Tibial nerve (tissue), 4 donors: ENCODE data around the gene WFDC6. TPM values are rescaled to one million over a fixed set of nuclear protein-coding genes. Genes with fewer than 3 reads are reported as not detected.

Source experiments
- DNase-seq, 2 donors: peaks; one replicate each; pipeline ENCODE4 v3.0.0-alpha.2; 2019; ENCODE audit warnings: low spot score in 2 of 2
- H3K27ac ChIP-seq, 4 donors: fragments of 200-600 bp; sonication (generic) in 3 of 4; one replicate each; pipeline ENCODE4 v1.5.1; 2017 to 2019; ENCODE audit warnings: mild to moderate bottlenecking in 1 of 4
- H3K27me3 ChIP-seq, 2 donors: fragments of 200-600 bp; sonication (generic) in 1 of 2; one replicate each; pipeline versions ENCODE4 v1.5.1 to v1.6.0; 2017 to 2019
- H3K36me3 ChIP-seq, 3 donors: fragments of 200-600 bp; sonication (generic); one replicate each; pipeline ENCODE4 v1.5.1; 2018 to 2019
- H3K4me1 ChIP-seq, 4 donors: fragments of 200-600 bp; sonication (generic) in 3 of 4; one replicate each; pipeline ENCODE4 v1.5.1; 2017 to 2019
- H3K4me3 ChIP-seq, 4 donors: fragments of 200-600 bp; sonication (generic) in 3 of 4; one replicate each; pipeline ENCODE4 v1.5.1; 2017 to 2019; ENCODE audit warnings: mild to moderate bottlenecking in 1 of 4, moderate library complexity in 1 of 4
- H3K9me3 ChIP-seq, 4 donors: fragments of 200-600 bp; sonication (generic) in 3 of 4; one replicate each; pipeline ENCODE4 v1.5.1; 2017 to 2019
- CTCF ChIP-seq, 5 experiments: fragments of 200-600 bp in 3 of 5; fragments of 450-650 bp in 2 of 5; sonication (generic) in 3 of 5; IDR thresholded peaks; one replicate each; pipeline ENCODE4 v1.5.1; 2016 to 2019; ENCODE audit warnings: antibody characterized with exemption in 5 of 5, mild to moderate bottlenecking in 3 of 5, moderate library complexity in 2 of 5
- EP300 ChIP-seq, 2 donors: sonication (generic); formaldehyde crosslinking; IDR thresholded peaks; one replicate each; pipeline ENCODE4 v1.6.1; 2017; ENCODE audit warnings: antibody characterized with exemption in 2 of 2, mild to moderate bottlenecking in 1 of 2
- POLR2A ChIP-seq, 2 donors: fragments of 450-650 bp; IDR thresholded peaks; one replicate each; pipeline ENCODE4 v1.6.1; 2017; ENCODE audit warnings: antibody characterized with exemption in 2 of 2, mild to moderate bottlenecking in 2 of 2, moderate library complexity in 2 of 2
- WGBS, 2 donors: methylation state at CpG; one replicate each; pipeline ENCODE4 v1.1.5; 2018; 5-methylcytosine and 5-hydroxymethylcytosine counted together
- total RNA-seq, 4 donors: library from RNA; depleted of rRNA; stranded (reverse); fragments of >200 nt; gene quantifications; one replicate each; pipeline ENCODE4 v1.1.0, GENCODE V29; 2016

Gene WFDC6
- total RNA-seq, 4 donors from 2014 or later, result not detected

GRCh38 chr20:45501600-45501999 is 37.7 kb downstream of the WFDC6 start:
- Histone ChIP-seq H3K4me1 (no peaks in the 10 kb centered on the region), H3K27ac (no peak overlapping the region), H3K27me3 (peaks cover 0 to 15% of the 10 kb centered on the region in 2 donors), H3K4me3 (no peak overlapping the region), H3K36me3 (no peaks in the 10 kb centered on the region), H3K9me3 (no peaks in the 10 kb centered on the region)
- no peak for DNase-seq
- WGBS, 2 donors, result 70 to 73% methylated on average over 1 of the region's 1 CpG
- TF ChIP-seq EP300 (IDR thresholded peaks at IDR 0.05) (no peak), CTCF (IDR thresholded peaks at IDR 0.05) (no peak), POLR2A (IDR thresholded peaks at IDR 0.05) (no peak)

GRCh38 chr20:45500022-45500421 is 39.3 kb downstream of the WFDC6 start:
- no peaks in the 10 kb centered on the region for H3K9me3 ChIP-seq
- no peaks in the 10 kb centered on the region for H3K4me1 ChIP-seq
- WGBS, 2 donors, result 64 to 77% methylated on average over 6 of the region's 6 CpGs
- DNase-seq, result no peak
- H3K27me3 ChIP-seq, result peaks cover 0 to 15% of the 10 kb centered on the region in 2 donors
- no peak overlapping the region for H3K4me3 ChIP-seq
- H3K36me3 ChIP-seq, result no peaks in the 10 kb centered on the region
- TF ChIP-seq POLR2A (IDR thresholded peaks at IDR 0.05), result no peak
- no peak for TF ChIP-seq EP300 (IDR thresholded peaks at IDR 0.05)
- no peak for TF ChIP-seq CTCF (IDR thresholded peaks at IDR 0.05)
- no peak overlapping the region for H3K27ac ChIP-seq

- TF ChIP-seq CTCF (IDR thresholded peaks at IDR 0.05), result no peak
- TF ChIP-seq EP300 (IDR thresholded peaks at IDR 0.05), result no peak
- no peak for TF ChIP-seq POLR2A (IDR thresholded peaks at IDR 0.05)
- Histone ChIP-seq H3K9me3 (no peaks in the 10 kb centered on the region), H3K27me3 (peaks cover 0 to 11% of the 10 kb centered on the region in 2 donors), H3K4me1 (no peaks in the 10 kb centered on the region), H3K4me3 (no peak overlapping the region), H3K27ac (no peak overlapping the region), H3K36me3 (no peaks in the 10 kb centered on the region)
- DNase-seq, result no peak
- WGBS, 2 donors, result 61 to 65% methylated on average over 3 of the region's 3 CpGs
These were observed 41.2 kb downstream of the WFDC6 start for GRCh38 chr20:45497971-45498494.

- DNase-seq, result no peak
- H3K9me3 ChIP-seq, result no peaks in the 10 kb centered on the region
- peaks cover 0 to 11% of the 10 kb centered on the region in 2 donors for H3K27me3 ChIP-seq
- H3K27ac ChIP-seq, result no peak overlapping the region
- TF ChIP-seq EP300 (IDR thresholded peaks at IDR 0.05) (no peak), POLR2A (IDR thresholded peaks at IDR 0.05) (no peak), CTCF (IDR thresholded peaks at IDR 0.05) (no peak)
- no peaks in the 10 kb centered on the region for H3K4me1 ChIP-seq
- WGBS, 2 donors, result 67 to 68% methylated on average over 3 of the region's 3 CpGs
- no peak overlapping the region for H3K4me3 ChIP-seq
- H3K36me3 ChIP-seq, result no peaks in the 10 kb centered on the region
These were observed 43.1 kb downstream of the WFDC6 start for GRCh38 chr20:45496166-45496565.

GRCh38 chr20:45495501-45495941 is 43.8 kb downstream of the WFDC6 start:
- DNase-seq, result no peak
- Histone ChIP-seq H3K4me1 (no peaks in the 10 kb centered on the region), H3K27ac (no peak overlapping the region), H3K27me3 (peaks cover 0 to 11% of the 10 kb centered on the region in 2 donors), H3K9me3 (no peaks in the 10 kb centered on the region), H3K4me3 (no peak overlapping the region), H3K36me3 (no peaks in the 10 kb centered on the region)
- WGBS, 2 donors, result 81 to 86% methylated on average over 1 of the region's 1 CpG
- TF ChIP-seq CTCF (IDR thresholded peaks at IDR 0.05) (no peak), POLR2A (IDR thresholded peaks at IDR 0.05) (no peak), EP300 (IDR thresholded peaks at IDR 0.05) (no peak)
